COR-L47 (cell line): ENCODE data around the gene KRT77.

Experiments used
- DNase-seq: peaks from one replicate; lab custom pipeline; 2025; lab: John Stamatoyannopoulos, UW

Gene KRT77

DNA sequence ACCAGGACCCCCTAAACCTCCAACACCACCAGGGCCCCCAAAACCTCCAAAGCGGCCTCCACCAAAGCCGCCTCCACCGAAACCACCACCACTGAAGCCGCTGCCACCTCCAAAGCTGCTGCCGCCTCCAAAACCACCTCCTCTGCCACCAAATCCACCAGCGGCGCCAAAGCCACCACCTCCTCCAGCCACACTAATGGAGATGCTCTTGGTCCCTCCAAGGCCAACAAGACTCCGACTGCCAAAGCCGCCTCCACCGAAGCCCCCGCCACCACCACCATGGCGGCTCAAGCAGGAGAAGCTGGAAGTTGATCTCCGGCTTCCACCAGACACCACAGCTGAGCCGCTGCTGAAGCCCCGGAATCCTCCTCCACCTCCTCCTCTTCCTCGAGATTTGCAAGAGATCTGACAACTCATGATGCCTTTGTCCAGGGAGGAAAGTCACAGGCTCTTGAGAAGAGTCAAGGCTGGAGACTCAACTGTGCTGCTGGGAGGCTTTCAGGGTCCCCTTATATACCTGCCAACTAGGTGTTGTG lies 51.5 kb downstream of the KRT77 start, which contains the start of gene KRT2:
Gene KRT2, minus strand, starts transcription at position 486 of the 536 bp plus-strand sequence. Its CDS starts 69 bp downstream, at position 417.
- DNase-seq, result no peak

DNA sequence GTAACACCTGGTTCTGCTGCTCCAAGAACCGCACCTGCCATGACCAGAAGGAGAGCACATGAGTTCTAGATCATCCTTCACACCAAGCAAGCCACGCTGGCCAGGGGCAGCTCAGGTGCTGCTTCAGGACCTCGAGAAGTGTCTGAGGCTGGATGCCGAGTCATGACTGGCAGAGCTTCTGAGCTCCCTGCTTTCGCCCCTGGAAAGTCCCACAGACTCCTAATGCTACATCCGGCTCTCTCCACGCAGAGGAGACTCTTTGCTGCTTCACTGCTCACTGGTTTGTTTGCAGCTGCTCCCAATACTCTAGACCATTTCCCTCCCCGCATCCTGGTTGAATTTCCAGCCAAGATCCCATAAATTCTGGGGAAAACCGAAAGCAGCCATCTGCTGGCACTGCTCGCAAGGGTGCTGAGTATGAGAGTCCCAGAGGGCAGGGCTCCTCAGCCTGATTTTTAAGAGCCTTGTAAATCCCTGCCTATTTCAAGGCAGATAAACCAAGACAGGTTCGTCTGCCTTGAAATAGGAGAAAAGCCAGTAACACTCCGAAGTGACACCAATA lies 52.7 kb downstream of the KRT77 start:
- no peak for DNase-seq

DNA sequence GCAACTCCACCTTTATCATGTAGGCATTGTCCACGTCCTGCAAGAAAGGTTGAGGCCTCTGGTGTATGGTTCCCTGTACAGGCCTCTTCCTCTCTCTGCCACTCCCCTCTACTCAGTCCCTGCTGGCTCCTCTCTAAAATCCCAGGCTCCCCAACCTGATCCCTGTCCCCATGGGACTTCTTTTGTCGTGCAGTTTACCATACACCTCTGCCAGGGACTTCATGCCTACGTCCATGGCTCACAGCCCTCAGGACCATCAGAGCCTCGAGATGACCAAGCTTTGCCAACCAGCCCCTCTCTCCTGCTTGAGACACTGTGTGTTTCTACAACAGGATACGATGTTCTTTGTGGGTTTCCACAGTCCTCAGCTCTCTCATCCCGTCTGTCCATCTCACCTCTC lies 54.3 kb downstream of the KRT77 start:
- no peak for DNase-seq

DNA sequence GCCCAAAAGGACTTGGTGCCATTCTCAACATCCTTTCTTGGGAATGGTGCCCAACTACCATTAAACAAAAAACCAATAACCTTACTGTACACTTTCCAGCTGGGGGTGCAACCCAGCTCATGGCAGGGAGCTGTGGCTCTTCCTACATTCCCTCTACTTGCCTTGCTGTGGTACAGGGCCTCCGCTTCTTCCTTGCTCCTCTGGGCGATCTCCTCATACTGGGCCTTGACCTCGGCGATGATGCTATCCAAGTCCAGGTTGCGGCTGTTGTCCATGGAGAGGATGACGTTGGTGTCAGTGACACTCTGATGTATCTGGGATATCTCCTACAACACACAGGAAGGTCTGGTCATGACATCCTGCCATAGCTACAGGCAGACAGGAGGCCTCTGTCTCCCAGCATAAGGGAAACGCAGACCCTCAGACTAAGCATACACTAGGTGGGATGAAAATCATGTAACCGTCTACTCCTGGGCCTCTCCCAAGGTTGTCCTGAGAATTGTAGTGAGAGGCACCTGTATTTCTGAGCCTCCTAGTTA lies 55.2 kb downstream of the KRT77 start:
- no peak for DNase-seq

DNA sequence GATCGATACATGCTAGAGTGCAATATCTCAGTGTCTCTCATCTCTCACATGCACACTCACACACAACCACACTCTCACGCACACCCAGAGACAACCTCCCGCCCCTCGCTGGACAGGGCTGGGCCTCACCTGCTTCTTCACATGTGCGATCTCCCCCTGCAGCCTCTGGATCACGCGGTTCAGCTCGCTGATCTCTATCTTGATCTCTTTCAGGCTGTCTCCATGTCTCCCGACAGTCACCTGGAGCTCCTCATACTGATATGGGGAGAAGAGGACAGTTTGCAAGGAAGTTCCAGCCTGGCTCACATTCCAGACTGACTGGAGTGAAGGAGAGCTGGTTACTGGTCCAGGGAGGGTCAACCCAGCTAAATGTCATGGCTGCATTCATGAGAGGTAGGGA lies 55.7 kb downstream of the KRT77 start:
- no peak for DNase-seq

DNA sequence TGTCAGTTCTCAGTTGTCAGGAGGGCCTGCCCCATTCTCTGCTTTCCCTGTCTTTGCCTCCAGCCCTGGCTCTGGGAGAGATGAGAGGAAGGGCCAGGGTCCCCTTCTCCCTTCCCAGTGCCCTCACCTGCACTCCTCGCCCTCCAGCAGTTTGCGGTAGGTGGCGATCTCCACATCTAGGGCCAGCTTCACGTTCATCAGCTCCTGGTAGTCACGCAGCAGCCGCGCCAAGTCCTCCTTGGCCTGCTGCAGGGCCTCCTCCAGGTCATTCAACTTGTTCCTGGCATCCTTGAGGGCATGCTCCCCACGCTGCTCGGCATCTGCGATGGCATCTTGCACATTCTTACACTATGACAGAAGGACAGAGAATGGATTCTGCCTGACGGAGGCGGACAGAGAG lies 56.7 kb downstream of the KRT77 start:
- DNase-seq, result no peak

DNA sequence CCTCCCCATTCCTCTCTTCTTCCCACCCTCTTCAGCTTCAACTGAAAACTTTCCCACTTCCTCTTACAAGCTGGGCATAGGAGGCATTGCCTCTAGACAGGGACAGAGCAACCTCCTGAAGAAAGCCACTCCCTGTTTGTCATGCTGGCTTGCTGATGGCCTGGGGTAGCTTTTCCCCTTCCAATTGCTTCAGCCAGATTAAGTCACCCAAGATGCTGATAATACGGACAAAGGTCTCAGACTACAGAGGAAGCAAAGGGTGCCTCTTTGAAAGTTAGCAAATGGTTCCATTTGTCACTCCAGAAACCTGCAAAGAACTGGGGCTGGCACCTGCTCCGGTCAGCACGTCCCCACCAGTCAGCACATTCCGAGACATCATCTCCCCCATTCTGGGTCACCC lies 57.3 kb downstream of the KRT77 start:
- no peak for DNase-seq

DNA sequence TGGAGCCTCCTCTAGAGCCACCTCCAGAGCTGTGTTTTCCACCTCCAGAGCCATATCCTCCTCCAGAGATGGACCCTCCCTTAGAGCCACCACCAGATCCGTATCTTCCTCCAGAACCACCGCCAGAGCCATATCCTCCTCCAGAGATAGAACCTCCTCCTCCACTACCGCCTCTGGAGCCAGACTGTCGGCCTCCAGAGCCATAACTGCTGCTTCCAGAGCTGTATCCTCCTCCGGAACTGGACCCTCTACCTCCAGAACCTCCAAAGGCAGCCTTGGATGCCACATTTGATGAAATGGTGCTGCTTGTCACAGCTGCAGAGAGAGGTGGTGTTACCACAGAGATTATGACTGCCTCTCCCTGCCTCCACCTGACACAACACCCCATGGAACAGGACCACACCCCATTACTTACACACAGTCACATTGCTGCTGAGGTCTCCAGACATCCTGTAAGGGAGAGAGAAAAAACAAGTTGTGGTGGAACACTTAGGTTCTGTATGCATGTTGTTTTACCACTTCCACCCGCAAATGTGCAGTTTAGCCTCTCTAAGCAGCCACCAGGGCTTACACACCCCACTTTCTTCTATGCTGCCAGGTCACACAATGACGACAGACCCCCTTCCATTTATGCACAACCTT lies 58.1 kb downstream of the KRT77 start:
- no peak for DNase-seq

DNA sequence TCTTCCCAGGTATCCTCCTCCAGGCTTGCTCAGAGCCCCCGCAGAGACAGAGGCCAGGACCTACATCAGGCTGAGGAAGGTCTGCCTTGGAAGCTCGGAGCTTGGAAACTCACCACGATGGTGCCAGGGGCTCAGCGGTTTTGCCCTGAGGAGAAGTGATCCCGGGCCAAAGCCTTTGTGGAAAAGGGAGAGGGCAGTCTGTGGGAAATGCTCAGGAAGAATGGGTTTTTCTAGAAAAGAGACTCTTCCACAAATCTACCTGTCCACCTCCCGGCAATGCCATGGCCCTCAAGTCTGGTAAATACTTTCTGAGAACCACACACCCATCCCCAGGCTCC lies 59.3 kb downstream of the KRT77 start:
- no peak for DNase-seq

DNA sequence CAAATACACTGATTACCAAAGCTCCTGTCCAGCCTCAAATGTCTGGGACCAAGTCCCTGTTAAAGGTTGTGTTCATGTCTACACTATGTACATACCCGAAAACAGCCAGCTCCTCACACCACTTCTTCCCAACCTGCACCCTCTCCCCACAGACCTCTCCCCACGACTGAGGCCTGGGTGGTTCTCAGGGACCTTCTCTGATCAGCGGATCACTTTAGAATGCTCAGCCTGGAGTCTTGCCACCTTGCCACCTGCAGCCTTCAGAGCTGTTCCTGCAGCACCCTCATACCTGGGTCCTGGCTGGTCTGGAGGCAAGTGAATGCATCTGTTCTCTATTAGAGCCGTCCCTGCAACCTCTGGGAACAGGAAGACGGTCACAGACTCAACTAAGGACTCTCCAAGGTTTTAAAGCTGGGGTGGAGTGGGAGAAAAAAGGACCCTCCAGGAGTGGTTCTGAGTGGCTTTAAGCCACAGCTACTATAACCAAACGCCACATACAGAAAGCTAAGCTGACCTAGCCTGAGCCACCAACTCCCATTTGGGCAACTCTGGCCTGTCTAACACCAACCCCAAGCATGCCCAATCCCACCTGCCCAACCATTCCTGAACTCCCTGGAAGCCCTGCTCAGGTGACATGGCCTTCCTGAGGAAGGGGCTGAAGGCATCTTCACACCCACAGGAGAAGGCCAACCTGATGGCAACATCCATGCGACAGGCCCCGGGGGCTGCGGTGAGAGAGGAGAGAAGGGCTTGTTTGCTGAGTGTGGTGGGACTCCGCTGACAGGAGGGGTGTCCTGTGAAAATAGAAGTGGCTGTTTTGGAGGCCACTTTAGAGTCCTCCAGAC lies 59.9 kb downstream of the KRT77 start:
- no peak for DNase-seq

DNA sequence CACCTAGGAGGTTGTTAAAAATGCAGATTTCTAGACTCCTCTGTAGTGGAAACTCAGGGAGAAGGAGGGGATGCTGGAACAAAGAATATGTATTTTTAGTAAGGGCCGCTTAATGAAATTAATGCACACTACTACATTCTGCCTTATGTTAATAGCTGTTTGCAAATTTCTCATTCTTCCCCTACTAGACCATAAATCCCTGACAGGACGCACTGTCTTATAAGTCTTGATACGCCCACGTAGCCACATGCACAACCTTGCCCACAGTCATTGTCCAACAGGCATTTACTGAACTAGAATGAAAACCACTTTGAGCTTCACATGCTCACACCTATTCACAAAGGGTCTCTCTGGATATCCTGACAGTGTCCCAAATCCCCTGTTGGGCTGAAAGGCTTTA lies 61.9 kb downstream of the KRT77 start:
- DNase-seq, result no peak
